ENCODE data around the gene SERPINA12. TPM values are rescaled to one million over a fixed set of nuclear protein-coding genes. Genes with fewer than 3 reads are reported as not detected.

The SERPINA12 gene
- total and polyA plus RNA-seq, 2 experiments from 2014 or later, result not detected

GRCh38 chr14:94498215-94498614, 11.1 kb downstream of the SERPINA12 start (continued):
- TF ChIP-seq ZNF462 (CRISPR knock-in tag; IDR thresholded peaks at IDR 0.05) (no peak), REST (IDR thresholded peaks at IDR 0.05; ENCODE audit: unreplicated experiment) (no peak)

- H3K9me3 Mint-ChIP-seq, result 0 out of 3 replicates have a peak, but pooled peaks cover under 1% of the 10 kb centered on the region
- no peaks in the 10 kb centered on the region for H3K36me3 Mint-ChIP-seq (ENCODE audit: low read depth)
- Histone ChIP-seq H3K4me2 (no peak overlapping the region), H3K36me3 (ENCODE audit: insufficient read depth) (no peaks in the 10 kb centered on the region), H4K20me1 (replicated peaks; ENCODE audit: insufficient read depth) (no peaks in the 10 kb centered on the region), H2AFZ (no peak overlapping the region), H3K4me3 (no peak overlapping the region), H3K4me1 (ENCODE audit: insufficient read depth) (no peaks in the 10 kb centered on the region), H3K27ac (ENCODE audit: low read depth) (no peak overlapping the region), H3K27me3 (ENCODE audit: insufficient read depth) (no peaks in the 10 kb centered on the region), H3K9me2 (ENCODE audit: insufficient read depth) (peaks cover 14% of the 10 kb centered on the region; the same call in 1 of the 2 replicates), H3F3A (replicated peaks; ENCODE audit: low read depth) (no peaks in the 10 kb centered on the region), H3K79me2 (replicated peaks; ENCODE audit: insufficient read depth) (no peaks in the 10 kb centered on the region)
- no peak for ATAC-seq
- DNase-seq (ENCODE audit: low spot score), result no peak
- H3K4me1 Mint-ChIP-seq, result no peaks in the 10 kb centered on the region; the same call in 2 of the 3 replicates
- peaks cover 4% of the 10 kb centered on the region for H3K27me3 Mint-ChIP-seq (ENCODE audit: insufficient read depth, low read depth, poor library complexity)
- H3K4me3 Mint-ChIP-seq, result no peak overlapping the region
- H3K27ac Mint-ChIP-seq, result no peak overlapping the region
- no peak for TF ChIP-seq ZNF462 (CRISPR knock-in tag; IDR thresholded peaks at IDR 0.05)
- TF ChIP-seq JUNB (IDR thresholded peaks at IDR 0.05; ENCODE audit: unreplicated experiment), result no peak
- TF ChIP-seq NANOG (IDR thresholded peaks at IDR 0.05; ENCODE audit: borderline replicate concordance), result no peak
- no peak for TF ChIP-seq POLR2AphosphoS5 (IDR thresholded peaks at IDR 0.05; ENCODE audit: low read depth)
- no peak for TF ChIP-seq STAT1 (IDR thresholded peaks at IDR 0.05; ENCODE audit: unreplicated experiment)
These were observed 15.2 kb downstream of the SERPINA12 start for GRCh38 chr14:94494085-94494484.
